ENCODE results near the gene PRKAA1.
"Not testable (repeated sequence)": the region's sequence is repeated elsewhere in the genome, so short reads cannot be mapped to it uniquely, and the experiment has no call there.

Gene PRKAA1

DNA sequence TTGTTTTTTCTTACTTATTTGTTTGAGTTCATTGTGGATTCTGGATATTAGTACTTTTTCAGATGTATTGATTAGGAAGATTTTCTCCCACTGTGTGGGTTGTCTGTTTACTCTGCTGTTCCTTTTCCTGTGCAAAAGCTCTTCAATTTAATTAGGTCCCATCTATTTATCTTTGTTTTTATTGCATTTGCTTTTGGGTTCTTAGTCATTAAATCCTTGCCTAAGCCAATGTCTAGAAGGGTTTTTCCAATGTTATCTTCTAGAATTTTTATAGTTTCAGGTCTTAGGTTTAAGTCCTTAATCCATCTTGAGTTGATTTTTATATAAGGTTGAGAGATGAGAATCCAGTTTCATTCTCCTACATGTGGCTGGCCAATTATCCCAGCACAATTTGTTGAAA, 3.8 kb downstream of the PRKAA1 start:
- not testable (repeated sequence) for H3K36me3 ChIP-seq (ENCODE audit: control insufficient read depth, insufficient read depth, low read length); H3K27ac ChIP-seq (ENCODE audit: insufficient read depth, low read depth, low read length, poor library complexity, severe bottlenecking); H3K4me1 ChIP-seq (ENCODE audit: control insufficient read depth, insufficient read depth, low read length); H3K9me3 ChIP-seq (ENCODE audit: control insufficient read depth, low read length); H3K4me3 ChIP-seq (ENCODE audit: insufficient read depth, low read depth, low read length); H3K27me3 ChIP-seq (ENCODE audit: control insufficient read depth, insufficient read depth, low read length, poor library complexity, severe bottlenecking)

DNA sequence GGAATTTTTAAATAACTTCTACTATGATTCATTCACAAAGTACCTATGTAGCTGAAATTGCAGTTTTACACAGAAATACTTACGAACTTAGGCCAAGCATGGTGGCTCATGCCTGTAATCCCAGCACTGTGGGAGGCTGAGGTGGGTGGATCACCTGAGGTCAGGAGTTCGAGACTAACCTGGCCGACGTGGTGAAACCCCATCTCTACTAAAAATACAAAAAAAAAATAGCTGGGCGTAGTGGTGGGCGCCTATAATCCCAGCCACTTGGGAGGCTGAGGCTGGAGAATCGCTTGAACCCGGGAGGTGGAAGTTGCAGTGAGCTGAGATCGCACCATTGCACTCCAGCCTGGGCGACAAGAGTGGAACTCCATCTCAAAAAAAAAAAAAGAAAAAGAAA, 5.5 kb downstream of the PRKAA1 start:
- H3K4me3 ChIP-seq (ENCODE audit: insufficient read depth, low read depth, low read length); H3K4me1 ChIP-seq (ENCODE audit: control insufficient read depth, insufficient read depth, low read length); H3K9me3 ChIP-seq (ENCODE audit: control insufficient read depth, low read length); H3K27me3 ChIP-seq (ENCODE audit: control insufficient read depth, insufficient read depth, low read length, poor library complexity, severe bottlenecking); H3K27ac ChIP-seq (ENCODE audit: insufficient read depth, low read depth, low read length, poor library complexity, severe bottlenecking); H3K36me3 ChIP-seq (ENCODE audit: control insufficient read depth, insufficient read depth, low read length): not testable (repeated sequence)
- 87 to 92% methylated on average over 8 to 9 of the region's 10 CpGs for WGBS, 2 experiments

DNA sequence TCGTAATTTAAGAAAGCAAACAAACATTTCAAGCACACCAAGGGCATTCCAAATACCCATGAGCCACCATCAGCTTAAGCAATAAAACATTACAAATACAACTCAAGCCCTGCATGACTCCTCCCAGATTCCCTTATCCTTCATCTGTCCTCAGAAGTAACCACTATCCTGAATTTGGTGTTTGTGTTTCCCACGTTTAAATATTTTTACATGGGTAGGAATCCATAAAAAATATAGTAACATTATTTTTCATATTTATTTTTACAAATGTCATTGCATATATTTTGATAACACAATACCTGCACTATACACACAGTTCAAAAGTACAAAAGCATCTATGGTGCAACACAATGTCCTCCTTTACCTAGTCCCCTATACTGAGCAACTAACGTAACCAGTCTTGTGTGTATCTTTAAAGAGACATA, 6.4 kb downstream of the PRKAA1 start:
- no peaks in the 10 kb centered on the region for H3K9me3 ChIP-seq (ENCODE audit: control insufficient read depth, low read length)
- 83 to 100% methylated on average over 2 to 3 of the region's 3 CpGs for WGBS, 2 experiments
- peaks cover 3% of the 10 kb centered on the region for H3K4me1 ChIP-seq (ENCODE audit: control insufficient read depth, insufficient read depth, low read length)
- no peak overlapping the region for H3K4me3 ChIP-seq (ENCODE audit: insufficient read depth, low read depth, low read length)
- no peaks in the 10 kb centered on the region for H3K36me3 ChIP-seq (ENCODE audit: control insufficient read depth, insufficient read depth, low read length)
- no peak overlapping the region for H3K27ac ChIP-seq (ENCODE audit: insufficient read depth, low read depth, low read length, poor library complexity, severe bottlenecking)
- H3K27me3 ChIP-seq (ENCODE audit: control insufficient read depth, insufficient read depth, low read length, poor library complexity, severe bottlenecking): no peaks in the 10 kb centered on the region

DNA sequence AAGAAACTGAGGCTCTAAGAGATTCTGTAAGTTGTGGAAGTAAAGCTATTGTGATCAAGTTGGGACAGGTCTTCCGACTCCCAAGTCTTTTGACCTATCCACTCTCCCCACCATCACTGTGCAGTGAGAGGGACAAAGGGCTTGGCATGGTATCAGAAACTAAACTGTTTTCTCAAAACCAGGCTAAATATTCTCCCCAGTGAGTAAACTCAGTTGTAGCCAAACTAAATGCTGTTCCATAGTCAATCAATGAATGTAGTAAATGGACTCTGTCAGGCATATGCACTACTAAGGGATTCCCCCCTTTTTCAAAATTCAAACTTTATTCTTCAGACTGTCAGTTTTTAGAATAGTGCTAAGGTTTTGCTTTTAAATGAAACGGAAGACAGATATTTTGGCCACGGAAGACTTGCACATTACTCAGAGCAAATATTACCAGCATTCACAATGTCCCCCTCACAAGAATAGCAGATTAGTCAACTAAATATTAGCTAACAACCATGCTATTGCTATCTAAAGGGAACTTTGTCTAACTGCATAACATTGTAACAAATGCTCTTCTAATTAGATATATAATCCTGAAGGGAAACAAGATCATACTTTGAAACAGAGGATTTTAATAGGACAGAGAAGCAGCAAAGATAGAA, 7.1 kb downstream of the PRKAA1 start:
- H3K4me3 ChIP-seq (ENCODE audit: insufficient read depth, low read depth, low read length): no peak overlapping the region
- H3K27me3 ChIP-seq (ENCODE audit: control insufficient read depth, insufficient read depth, low read length, poor library complexity, severe bottlenecking): no peaks in the 10 kb centered on the region
- H3K4me1 ChIP-seq (ENCODE audit: control insufficient read depth, insufficient read depth, low read length): no peaks in the 10 kb centered on the region
- WGBS, 2 experiments: 93 to 97% methylated on average over 3 of the region's 3 CpGs
- H3K9me3 ChIP-seq (ENCODE audit: control insufficient read depth, low read length): no peaks in the 10 kb centered on the region
- H3K36me3 ChIP-seq (ENCODE audit: control insufficient read depth, insufficient read depth, low read length): no peaks in the 10 kb centered on the region
- no peak overlapping the region for H3K27ac ChIP-seq (ENCODE audit: insufficient read depth, low read depth, low read length, poor library complexity, severe bottlenecking)

DNA sequence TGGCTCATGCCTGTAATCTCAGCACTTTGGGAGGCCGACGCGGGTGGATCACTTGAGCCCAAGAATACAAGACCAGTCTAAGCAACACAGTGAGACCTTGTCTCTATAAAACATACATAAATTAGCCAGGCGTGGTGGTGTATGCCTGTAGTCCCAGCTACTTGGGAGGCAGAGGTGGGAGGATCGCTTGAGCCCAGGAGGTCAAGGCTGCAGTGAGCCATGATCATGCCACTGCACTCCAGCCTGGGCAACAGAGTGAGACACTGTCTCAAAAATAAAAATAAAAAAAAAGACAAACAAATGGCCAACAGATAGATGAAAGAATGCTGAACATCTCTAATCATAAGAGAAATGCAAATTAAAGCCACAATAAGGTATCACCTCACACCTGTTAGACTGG, 9.2 kb downstream of the PRKAA1 start:
- not testable (repeated sequence) for H3K9me3 ChIP-seq (ENCODE audit: control insufficient read depth, low read length); H3K27ac ChIP-seq (ENCODE audit: insufficient read depth, low read depth, low read length, poor library complexity, severe bottlenecking); H3K36me3 ChIP-seq (ENCODE audit: control insufficient read depth, insufficient read depth, low read length); H3K4me3 ChIP-seq (ENCODE audit: insufficient read depth, low read depth, low read length); H3K4me1 ChIP-seq (ENCODE audit: control insufficient read depth, insufficient read depth, low read length); H3K27me3 ChIP-seq (ENCODE audit: control insufficient read depth, insufficient read depth, low read length, poor library complexity, severe bottlenecking)
- WGBS, 2 experiments: 92 to 95% methylated on average over 5 of the region's 5 CpGs

DNA sequence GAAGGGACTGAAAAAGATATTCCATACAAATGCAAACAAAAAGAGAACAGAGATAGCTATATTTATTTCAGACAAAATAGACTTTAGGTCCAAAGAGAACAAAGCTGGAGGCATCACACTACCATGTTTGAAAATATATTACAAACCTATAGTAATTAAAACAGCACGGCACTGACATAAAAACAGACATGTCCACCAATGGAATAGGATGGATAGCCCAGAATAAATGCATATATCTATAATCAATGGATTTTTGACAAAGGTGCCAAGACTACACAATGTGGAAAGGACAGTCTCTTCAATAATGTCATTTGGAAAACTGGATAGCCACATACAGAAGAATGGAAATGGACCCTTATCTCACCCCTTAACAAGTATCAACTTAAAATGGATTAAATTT, 10.2 kb downstream of the PRKAA1 start:
- Histone ChIP-seq H3K36me3 (ENCODE audit: control insufficient read depth, insufficient read depth, low read length) (no peaks in the 10 kb centered on the region), H3K4me1 (ENCODE audit: control insufficient read depth, insufficient read depth, low read length) (no peaks in the 10 kb centered on the region), H3K4me3 (ENCODE audit: insufficient read depth, low read depth, low read length) (no peak overlapping the region), H3K27me3 (ENCODE audit: control insufficient read depth, insufficient read depth, low read length, poor library complexity, severe bottlenecking) (no peaks in the 10 kb centered on the region), H3K27ac (ENCODE audit: insufficient read depth, low read depth, low read length, poor library complexity, severe bottlenecking) (no peak overlapping the region), H3K9me3 (ENCODE audit: control insufficient read depth, low read length) (no peaks in the 10 kb centered on the region)
- 90% methylated on average over 1 of the region's 1 CpG; no CpG with 5 or more reads in 1 of the 2 experiments for WGBS, 2 experiments

GRCh38 chr5:40786664-40787063, 11.5 kb downstream of the PRKAA1 start:
- H3K27ac ChIP-seq (ENCODE audit: insufficient read depth, low read depth, low read length, poor library complexity, severe bottlenecking); H3K9me3 ChIP-seq (ENCODE audit: control insufficient read depth, low read length); H3K27me3 ChIP-seq (ENCODE audit: control insufficient read depth, insufficient read depth, low read length, poor library complexity, severe bottlenecking); H3K4me1 ChIP-seq (ENCODE audit: control insufficient read depth, insufficient read depth, low read length); H3K4me3 ChIP-seq (ENCODE audit: insufficient read depth, low read depth, low read length); H3K36me3 ChIP-seq (ENCODE audit: control insufficient read depth, insufficient read depth, low read length): not testable (repeated sequence)
- WGBS, 2 experiments: 90 to 96% methylated on average over 3 of the region's 3 CpGs

GRCh38 chr5:40784916-40785315, 13.3 kb downstream of the PRKAA1 start:
- WGBS, 2 experiments: 100% methylated on average over 1 of the region's 1 CpG; no CpG with 5 or more reads in 1 of the 2 experiments
- Histone ChIP-seq H3K4me1 (ENCODE audit: control insufficient read depth, insufficient read depth, low read length) (no peaks in the 10 kb centered on the region), H3K27ac (ENCODE audit: insufficient read depth, low read depth, low read length, poor library complexity, severe bottlenecking) (no peak overlapping the region), H3K36me3 (ENCODE audit: control insufficient read depth, insufficient read depth, low read length) (no peaks in the 10 kb centered on the region), H3K27me3 (ENCODE audit: control insufficient read depth, insufficient read depth, low read length, poor library complexity, severe bottlenecking) (no peaks in the 10 kb centered on the region), H3K9me3 (ENCODE audit: control insufficient read depth, low read length) (no peaks in the 10 kb centered on the region), H3K4me3 (ENCODE audit: insufficient read depth, low read depth, low read length) (no peak overlapping the region)

DNA sequence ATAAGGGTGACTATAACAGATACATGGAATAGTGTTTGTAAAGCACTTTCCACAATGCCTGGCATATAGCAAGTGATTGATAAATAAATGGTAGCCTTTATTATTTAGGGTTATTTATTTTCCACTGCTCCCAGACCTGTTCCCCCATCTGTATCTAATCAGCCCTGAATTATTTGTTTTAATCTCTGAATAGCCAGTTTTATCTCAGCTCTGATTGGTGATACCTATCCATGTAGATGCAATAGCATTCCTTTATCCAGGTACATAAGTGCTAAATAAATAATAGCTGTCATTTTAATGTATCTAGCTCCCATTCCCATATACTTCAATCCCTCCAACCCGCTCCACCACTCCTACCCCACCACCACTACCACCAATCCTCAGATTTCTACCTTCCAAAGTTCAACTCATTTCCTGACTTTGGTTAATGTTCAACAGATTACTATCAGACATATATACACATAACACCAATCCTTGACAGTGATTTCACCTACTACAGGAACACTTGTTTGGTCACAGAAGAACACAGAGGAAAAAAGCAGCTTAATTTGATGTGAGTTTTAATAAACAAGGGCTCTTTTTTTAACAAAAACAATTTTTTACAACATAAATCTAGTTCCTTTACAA, 14.0 kb downstream of the PRKAA1 start:
- no peak overlapping the region for H3K4me3 ChIP-seq (ENCODE audit: insufficient read depth, low read depth, low read length)
- 96 to 98% methylated on average over 1 of the region's 1 CpG for WGBS, 2 experiments
- no peaks in the 10 kb centered on the region for H3K4me1 ChIP-seq (ENCODE audit: control insufficient read depth, insufficient read depth, low read length)
- no peak overlapping the region for H3K27ac ChIP-seq (ENCODE audit: insufficient read depth, low read depth, low read length, poor library complexity, severe bottlenecking)
- H3K9me3 ChIP-seq (ENCODE audit: control insufficient read depth, low read length): no peaks in the 10 kb centered on the region
- H3K27me3 ChIP-seq (ENCODE audit: control insufficient read depth, insufficient read depth, low read length, poor library complexity, severe bottlenecking): no peaks in the 10 kb centered on the region
- no peaks in the 10 kb centered on the region for H3K36me3 ChIP-seq (ENCODE audit: control insufficient read depth, insufficient read depth, low read length)

DNA sequence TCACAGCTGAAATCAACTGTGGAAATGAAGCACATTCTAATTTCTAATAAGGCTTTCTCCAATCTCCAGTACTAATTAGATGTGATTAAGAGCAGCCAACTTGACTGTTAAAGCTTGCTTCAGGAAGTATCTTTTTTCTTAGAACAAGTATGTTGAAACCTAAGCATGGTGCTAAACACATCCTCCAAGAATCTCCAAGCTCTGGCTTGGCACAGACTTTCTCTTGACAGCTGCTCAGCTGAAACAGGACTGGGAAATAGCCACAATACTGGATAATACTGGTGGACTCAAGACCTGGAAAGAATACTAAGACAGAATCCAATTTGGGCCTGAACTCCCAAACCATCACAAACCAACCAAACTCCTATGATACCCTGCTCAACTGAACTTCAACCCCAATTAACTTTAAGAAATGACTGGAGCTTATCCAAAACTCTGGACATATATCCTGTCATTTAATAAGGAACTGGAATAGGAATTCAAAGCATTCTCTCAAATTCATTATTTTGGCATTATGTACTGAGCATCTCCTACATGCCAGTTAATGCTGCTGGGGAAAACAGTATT, 16.2 kb downstream of the PRKAA1 start:
- Histone ChIP-seq H3K4me1 (ENCODE audit: control insufficient read depth, insufficient read depth, low read length) (no peaks in the 10 kb centered on the region), H3K36me3 (ENCODE audit: control insufficient read depth, insufficient read depth, low read length) (no peaks in the 10 kb centered on the region), H3K9me3 (ENCODE audit: control insufficient read depth, low read length) (no peaks in the 10 kb centered on the region), H3K27me3 (ENCODE audit: control insufficient read depth, insufficient read depth, low read length, poor library complexity, severe bottlenecking) (no peaks in the 10 kb centered on the region), H3K27ac (ENCODE audit: insufficient read depth, low read depth, low read length, poor library complexity, severe bottlenecking) (no peak overlapping the region), H3K4me3 (ENCODE audit: insufficient read depth, low read depth, low read length) (no peak overlapping the region)
